Measurements from ENCODE around the gene NPHS1. TPM values are rescaled to one million over a fixed set of nuclear protein-coding genes. Genes with fewer than 3 reads are reported as not detected.

The NPHS1 gene
- total RNA-seq, 2 donors from 2014 or later = not detected

- no peaks in the 10 kb centered on the region for H3K9me3 ChIP-seq
- peaks cover 24% of the 10 kb centered on the region for H3K36me3 ChIP-seq
- H3K4me1 ChIP-seq = no peaks in the 10 kb centered on the region
- no peak overlapping the region for H3K4me3 ChIP-seq
- H3K27me3 ChIP-seq = no peaks in the 10 kb centered on the region
- no peak overlapping the region for H3K27ac ChIP-seq
- no peak for DNase-seq (ENCODE audit: low spot score)
- TF ChIP-seq, protein P1, sequence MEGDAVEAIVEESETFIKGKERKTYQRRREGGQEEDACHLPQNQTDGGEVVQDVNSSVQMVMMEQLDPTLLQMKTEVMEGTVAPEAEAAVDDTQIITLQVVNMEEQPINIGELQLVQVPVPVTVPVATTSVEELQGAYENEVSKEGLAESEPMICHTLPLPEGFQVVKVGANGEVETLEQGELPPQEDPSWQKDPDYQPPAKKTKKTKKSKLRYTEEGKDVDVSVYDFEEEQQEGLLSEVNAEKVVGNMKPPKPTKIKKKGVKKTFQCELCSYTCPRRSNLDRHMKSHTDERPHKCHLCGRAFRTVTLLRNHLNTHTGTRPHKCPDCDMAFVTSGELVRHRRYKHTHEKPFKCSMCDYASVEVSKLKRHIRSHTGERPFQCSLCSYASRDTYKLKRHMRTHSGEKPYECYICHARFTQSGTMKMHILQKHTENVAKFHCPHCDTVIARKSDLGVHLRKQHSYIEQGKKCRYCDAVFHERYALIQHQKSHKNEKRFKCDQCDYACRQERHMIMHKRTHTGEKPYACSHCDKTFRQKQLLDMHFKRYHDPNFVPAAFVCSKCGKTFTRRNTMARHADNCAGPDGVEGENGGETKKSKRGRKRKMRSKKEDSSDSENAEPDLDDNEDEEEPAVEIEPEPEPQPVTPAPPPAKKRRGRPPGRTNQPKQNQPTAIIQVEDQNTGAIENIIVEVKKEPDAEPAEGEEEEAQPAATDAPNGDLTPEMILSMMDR (IDR thresholded peaks at IDR 0.05) = no peak
Observed at GRCh38 chr19:35889370-35890112, 37.2 kb upstream of the NPHS1 start.

DNA sequence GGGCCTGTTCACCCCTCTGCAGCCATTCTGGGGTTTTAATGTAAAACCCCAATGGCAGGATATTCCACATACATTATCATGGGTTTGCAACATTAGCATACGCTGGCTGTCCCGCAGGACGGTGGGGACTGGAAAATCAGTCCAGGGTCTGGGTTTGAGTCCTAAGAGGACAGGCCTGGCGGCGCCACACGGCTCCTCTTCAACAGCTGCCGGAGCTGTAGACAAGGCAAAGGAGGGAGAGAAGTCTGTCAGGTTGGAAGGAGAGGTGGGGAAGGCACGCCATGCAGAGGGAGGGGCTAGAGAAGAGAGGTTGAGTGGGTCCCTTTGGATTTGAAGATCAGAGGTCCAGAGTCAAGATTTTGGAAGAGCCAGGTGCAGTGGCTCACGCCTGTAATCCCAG, 36.1 kb upstream of the NPHS1 start:
- Histone ChIP-seq H3K36me3 (peaks cover 24% of the 10 kb centered on the region), H3K27ac (no peak overlapping the region)
- no peak for DNase-seq (ENCODE audit: low spot score)

DNA sequence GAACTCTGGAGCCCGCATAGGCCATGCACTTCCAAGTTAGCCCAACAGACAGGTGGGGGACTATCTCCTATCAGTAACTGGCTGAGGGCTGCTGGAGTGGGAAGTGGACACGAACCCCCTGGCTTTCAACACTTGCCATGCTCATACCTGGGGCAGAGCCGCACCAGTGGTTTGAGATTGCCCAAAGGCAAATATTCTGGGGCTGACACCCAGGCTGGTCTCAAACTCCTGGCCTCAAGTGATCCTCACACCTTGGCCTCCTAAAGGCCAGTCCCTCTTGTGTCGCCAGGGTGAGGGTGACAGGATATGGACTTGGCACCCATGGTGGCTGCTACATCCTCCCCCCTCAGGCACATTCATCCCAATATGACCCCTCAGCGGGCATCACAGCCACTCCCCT, 34.9 kb upstream of the NPHS1 start:
- Histone ChIP-seq H3K27me3 (no peaks in the 10 kb centered on the region), H3K4me3 (no peak overlapping the region), H3K27ac (no peak overlapping the region), H3K36me3 (peaks cover 24% of the 10 kb centered on the region), H3K9me3 (no peaks in the 10 kb centered on the region), H3K4me1 (no peaks in the 10 kb centered on the region)
- TF ChIP-seq, protein P1 (IDR thresholded peaks at IDR 0.05) = no peak
- DNase-seq (ENCODE audit: low spot score) = no peak

More for the DNA sequence above, 36.1 kb upstream of the NPHS1 start:
- no peaks in the 10 kb centered on the region for H3K4me1 ChIP-seq
- H3K27me3 ChIP-seq = no peaks in the 10 kb centered on the region
- TF ChIP-seq, protein P1 (IDR thresholded peaks at IDR 0.05) = no peak
- no peak overlapping the region for H3K4me3 ChIP-seq
- H3K9me3 ChIP-seq = no peaks in the 10 kb centered on the region

GRCh38 chr19:35885904-35886303, 33.6 kb upstream of the NPHS1 start:
- Histone ChIP-seq H3K36me3 (peaks cover 24% of the 10 kb centered on the region), H3K4me1 (no peaks in the 10 kb centered on the region), H3K27me3 (no peaks in the 10 kb centered on the region), H3K4me3 (no peak overlapping the region), H3K27ac (no peak overlapping the region), H3K9me3 (no peaks in the 10 kb centered on the region)
- no peak for DNase-seq (ENCODE audit: low spot score)
- TF ChIP-seq, protein P1 (IDR thresholded peaks at IDR 0.05) = no peak

- no peak overlapping the region for H3K27ac ChIP-seq
- H3K36me3 ChIP-seq = peaks cover 24% of the 10 kb centered on the region
- no peaks in the 10 kb centered on the region for H3K27me3 ChIP-seq
- H3K4me1 ChIP-seq = no peaks in the 10 kb centered on the region
- TF ChIP-seq, protein P1 (IDR thresholded peaks at IDR 0.05) = no peak
- DNase-seq (ENCODE audit: low spot score) = no peak
- H3K4me3 ChIP-seq = no peak overlapping the region
- H3K9me3 ChIP-seq = no peaks in the 10 kb centered on the region
Observed at GRCh38 chr19:35885225-35885738, 33.0 kb upstream of the NPHS1 start.
